Gastroesophageal sphincter (tissue), 3 donors: Measurements from ENCODE around the gene TMEM209.

Source experiments
- POLR2A ChIP-seq, 2 donors: fragments of 450-650 bp; IDR thresholded peaks; one replicate each; pipeline ENCODE4 v1.6.1; 2017; ENCODE audit warnings: antibody characterized with exemption in 2 of 2, mild to moderate bottlenecking in 2 of 2, moderate library complexity in 1 of 2
- TF ChIP-seq, protein P1 (sequence below), 4 experiments: fragments of 200-600 bp in 2 of 4; fragments of 450-650 bp in 2 of 4; sonication (generic) in 1 of 4; IDR thresholded peaks; one replicate each; pipeline ENCODE4 v1.5.1; 2017 to 2019; ENCODE audit warnings: antibody characterized with exemption in 4 of 4, mild to moderate bottlenecking in 2 of 4, moderate library complexity in 2 of 4

DNA sequence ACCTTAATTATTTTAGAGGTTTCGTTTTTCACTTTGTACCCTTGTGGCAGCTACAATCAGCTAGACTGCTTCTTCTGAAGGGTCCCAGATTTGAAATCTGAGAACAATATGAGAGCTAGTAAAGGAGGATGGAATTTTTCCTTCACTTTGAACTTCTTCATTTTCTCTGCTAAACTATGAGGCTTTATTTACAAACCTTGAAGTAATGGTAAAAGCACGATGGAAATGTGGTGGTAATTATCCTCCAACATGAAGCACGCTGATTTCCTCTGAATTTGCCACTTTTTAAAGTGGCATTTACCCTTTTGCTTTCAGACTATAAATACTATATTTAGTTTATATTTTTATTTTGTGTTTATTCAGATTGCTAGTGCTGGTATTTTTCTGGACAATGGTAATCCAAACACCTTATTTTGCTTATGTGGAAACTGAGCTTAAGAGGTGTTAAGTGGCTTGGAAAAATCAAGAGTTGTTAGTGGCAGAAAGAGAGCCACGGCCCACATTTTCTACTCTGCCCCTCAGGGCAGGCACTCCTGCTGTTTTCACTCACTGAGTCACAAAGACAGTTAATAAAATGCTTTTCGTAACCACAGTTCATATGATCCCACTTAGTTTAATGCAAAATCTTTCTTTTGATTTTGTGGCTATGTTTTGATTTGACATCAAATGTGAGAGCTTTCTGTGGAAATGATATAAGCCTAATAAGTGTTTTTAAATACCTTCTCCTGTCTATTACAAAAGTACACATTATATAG is 5.2 kb upstream of the TMEM209 start:
- TF ChIP-seq, protein P1, sequence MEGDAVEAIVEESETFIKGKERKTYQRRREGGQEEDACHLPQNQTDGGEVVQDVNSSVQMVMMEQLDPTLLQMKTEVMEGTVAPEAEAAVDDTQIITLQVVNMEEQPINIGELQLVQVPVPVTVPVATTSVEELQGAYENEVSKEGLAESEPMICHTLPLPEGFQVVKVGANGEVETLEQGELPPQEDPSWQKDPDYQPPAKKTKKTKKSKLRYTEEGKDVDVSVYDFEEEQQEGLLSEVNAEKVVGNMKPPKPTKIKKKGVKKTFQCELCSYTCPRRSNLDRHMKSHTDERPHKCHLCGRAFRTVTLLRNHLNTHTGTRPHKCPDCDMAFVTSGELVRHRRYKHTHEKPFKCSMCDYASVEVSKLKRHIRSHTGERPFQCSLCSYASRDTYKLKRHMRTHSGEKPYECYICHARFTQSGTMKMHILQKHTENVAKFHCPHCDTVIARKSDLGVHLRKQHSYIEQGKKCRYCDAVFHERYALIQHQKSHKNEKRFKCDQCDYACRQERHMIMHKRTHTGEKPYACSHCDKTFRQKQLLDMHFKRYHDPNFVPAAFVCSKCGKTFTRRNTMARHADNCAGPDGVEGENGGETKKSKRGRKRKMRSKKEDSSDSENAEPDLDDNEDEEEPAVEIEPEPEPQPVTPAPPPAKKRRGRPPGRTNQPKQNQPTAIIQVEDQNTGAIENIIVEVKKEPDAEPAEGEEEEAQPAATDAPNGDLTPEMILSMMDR (IDR thresholded peaks at IDR 0.05): no peak
- TF ChIP-seq POLR2A (IDR thresholded peaks at IDR 0.05): no peak
